Stomach (tissue), 4 donors: ENCODE measurements around the gene CDC73.

Experiments used
- POLR2A ChIP-seq, 4 donors: fragments of 450-650 bp; IDR thresholded peaks; one replicate each; pipeline ENCODE4 v1.6.1; 2016; ENCODE audit warnings: antibody characterized with exemption in 4 of 4, control low read depth in 2 of 4, mild to moderate bottlenecking in 1 of 4, moderate library complexity in 1 of 4
- TF ChIP-seq, protein P1 (sequence below), 7 experiments: fragments of 450-650 bp in 4 of 7; fragments of 200-600 bp in 3 of 7; sonication (generic) in 3 of 7; IDR thresholded peaks; one replicate each; pipeline ENCODE4 v1.5.1; 2016 to 2019; ENCODE audit warnings: antibody characterized with exemption in 7 of 7, control low read depth in 2 of 7, mild to moderate bottlenecking in 1 of 7

- TF ChIP-seq, protein P1, sequence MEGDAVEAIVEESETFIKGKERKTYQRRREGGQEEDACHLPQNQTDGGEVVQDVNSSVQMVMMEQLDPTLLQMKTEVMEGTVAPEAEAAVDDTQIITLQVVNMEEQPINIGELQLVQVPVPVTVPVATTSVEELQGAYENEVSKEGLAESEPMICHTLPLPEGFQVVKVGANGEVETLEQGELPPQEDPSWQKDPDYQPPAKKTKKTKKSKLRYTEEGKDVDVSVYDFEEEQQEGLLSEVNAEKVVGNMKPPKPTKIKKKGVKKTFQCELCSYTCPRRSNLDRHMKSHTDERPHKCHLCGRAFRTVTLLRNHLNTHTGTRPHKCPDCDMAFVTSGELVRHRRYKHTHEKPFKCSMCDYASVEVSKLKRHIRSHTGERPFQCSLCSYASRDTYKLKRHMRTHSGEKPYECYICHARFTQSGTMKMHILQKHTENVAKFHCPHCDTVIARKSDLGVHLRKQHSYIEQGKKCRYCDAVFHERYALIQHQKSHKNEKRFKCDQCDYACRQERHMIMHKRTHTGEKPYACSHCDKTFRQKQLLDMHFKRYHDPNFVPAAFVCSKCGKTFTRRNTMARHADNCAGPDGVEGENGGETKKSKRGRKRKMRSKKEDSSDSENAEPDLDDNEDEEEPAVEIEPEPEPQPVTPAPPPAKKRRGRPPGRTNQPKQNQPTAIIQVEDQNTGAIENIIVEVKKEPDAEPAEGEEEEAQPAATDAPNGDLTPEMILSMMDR (IDR thresholded peaks at IDR 0.05): no peak
- no peak for TF ChIP-seq POLR2A (IDR thresholded peaks at IDR 0.05)
Measured at GRCh38 chr1:193176788-193177187, 55.0 kb downstream of the CDC73 start.
